Nucleus accumbens (tissue), 56 donors: ENCODE data around the gene DDX17.

Experiments used
- DNase-seq, 56 donors: peaks; one replicate each; lab custom pipeline; 2025; lab: John Stamatoyannopoulos, UW

Gene DDX17

DNA sequence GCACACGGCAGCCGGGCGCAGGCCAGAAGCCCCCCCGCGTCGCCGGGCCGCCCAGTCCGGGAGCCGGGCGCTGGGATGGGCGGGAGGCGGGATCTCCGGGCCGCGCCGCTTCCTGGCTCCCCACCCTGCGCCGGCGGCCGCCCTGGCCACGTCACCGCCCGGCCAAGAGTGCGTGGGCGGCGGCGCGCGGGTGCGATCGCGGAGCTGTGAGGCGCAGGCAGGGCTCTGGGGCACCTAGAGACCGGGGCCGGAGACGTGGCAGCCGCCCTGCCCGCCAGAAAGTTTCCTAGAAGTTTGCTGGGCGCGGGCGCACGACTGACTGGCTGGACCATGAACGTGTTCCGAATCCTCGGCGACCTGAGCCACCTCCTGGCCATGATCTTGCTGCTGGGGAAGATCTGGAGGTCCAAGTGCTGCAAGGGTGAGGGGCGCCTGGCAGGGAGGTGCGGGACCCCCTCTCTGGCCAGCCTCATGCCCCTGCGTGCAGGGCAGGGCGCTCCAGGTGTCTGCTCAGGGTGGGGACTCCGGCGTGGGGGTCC is 38.1 kb downstream of the DDX17 start, which contains the start of gene KDELR3:
KDELR3 (plus strand) TSS at position 193 of the 539 bp plus-strand sequence; CDS start at position 331, 138 bp downstream.
- DNase-seq: peak in 2 of 56 donors; percentile 23 to 44

DNA sequence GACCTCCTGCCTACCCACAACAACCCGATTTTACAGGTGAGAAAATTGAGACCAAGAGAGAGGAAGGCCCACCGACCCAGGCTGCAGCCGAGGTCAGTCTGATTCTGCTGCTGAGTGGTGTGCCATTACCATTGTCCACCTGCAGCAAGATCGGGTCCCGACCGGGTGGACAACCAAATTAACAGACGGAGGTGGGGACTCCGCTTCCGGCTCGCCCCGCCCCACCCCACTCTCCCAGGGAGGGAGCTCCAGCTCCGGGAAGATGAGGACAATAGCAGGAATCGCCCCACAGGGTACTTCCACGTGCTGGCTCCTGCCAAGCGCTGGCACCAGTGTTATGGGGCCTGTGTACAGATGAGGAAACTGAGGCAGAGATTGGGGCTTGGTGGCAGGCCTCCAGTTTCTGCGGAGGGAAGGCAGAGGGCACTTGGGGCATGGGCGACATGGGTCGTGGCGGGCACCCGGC is 38.6 kb downstream of the DDX17 start:
- no peak for DNase-seq

GRCh38 chr22:38465673-38466490 is 40.2 kb downstream of the DDX17 start:
- DNase-seq: no peak

GRCh38 chr22:38464992-38465672 is 41.0 kb downstream of the DDX17 start:
- DNase-seq: no peak

- DNase-seq: no peak
Measured at GRCh38 chr22:38462960-38463784, 42.9 kb downstream of the DDX17 start.

- DNase-seq: peak in 54 of 56 donors; percentile 12 to 85 (median 64)
Measured at GRCh38 chr22:38461414-38462081, 44.6 kb downstream of the DDX17 start.

- DNase-seq: no peak
Measured at GRCh38 chr22:38461057-38461413, 45.1 kb downstream of the DDX17 start.

DNA sequence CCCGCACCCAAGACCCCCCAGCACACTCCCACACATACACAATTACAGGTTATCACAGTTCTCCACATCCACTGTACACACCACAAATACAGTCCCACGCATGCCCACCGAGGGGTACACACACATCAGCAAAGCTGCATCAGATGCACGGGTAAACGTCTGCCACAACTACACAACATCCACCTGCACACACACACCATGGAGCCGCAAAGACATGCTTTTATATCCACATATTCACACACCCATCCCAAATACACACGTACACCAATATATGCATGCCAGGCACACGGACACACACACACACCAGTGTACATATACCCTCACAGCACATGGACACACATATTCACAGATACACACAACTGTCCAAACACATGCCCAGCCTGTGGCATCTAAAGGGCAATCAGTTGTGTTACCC is 45.7 kb downstream of the DDX17 start:
- no peak for DNase-seq

DNA sequence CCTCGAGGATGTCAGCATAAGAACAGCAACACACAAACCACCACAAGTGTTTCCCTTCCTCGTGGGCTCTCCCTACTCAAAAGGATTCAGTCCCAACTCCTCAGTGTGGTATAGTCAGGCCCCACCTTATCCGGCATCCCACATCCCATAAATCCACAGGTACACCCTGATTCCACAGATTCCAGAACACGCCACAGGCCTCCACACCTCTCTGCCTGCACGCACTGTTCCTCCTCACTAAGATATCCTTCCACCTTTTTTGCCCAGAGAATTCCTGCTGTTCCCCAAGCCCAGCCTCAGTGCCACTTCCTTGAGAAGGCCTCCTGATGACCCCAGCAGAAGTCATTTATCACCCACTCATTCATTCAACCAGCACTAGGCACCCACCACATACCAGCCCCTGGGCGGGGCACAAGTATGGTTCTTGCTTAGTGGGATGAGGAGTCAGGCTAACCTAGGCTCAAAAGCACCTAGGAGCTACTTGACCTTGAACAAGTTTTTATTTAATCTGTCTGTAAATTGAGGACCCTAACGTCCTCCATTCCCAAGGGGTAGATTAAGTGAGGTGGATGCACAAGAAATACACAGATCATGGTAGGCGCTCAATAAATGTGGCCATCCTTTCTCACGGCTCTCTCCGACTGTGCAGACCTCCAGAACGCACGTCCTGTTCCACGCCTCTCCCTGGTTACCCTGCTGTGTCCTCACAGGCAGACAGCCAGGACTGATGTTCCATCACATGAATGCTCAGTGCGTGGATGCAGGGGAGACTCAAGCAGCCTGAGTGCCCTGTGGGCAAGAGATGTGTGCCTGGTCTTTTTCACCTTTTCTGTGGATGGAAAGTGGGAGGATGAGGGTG is 49.0 kb downstream of the DDX17 start:
- no peak for DNase-seq

- DNase-seq: no peak
Measured at GRCh38 chr22:38456272-38456835, 49.8 kb downstream of the DDX17 start.

- DNase-seq: peak in 23 of 56 donors; percentile 9 to 65 (median 34)
Measured at GRCh38 chr22:38455530-38456271, 50.4 kb downstream of the DDX17 start.

DNA sequence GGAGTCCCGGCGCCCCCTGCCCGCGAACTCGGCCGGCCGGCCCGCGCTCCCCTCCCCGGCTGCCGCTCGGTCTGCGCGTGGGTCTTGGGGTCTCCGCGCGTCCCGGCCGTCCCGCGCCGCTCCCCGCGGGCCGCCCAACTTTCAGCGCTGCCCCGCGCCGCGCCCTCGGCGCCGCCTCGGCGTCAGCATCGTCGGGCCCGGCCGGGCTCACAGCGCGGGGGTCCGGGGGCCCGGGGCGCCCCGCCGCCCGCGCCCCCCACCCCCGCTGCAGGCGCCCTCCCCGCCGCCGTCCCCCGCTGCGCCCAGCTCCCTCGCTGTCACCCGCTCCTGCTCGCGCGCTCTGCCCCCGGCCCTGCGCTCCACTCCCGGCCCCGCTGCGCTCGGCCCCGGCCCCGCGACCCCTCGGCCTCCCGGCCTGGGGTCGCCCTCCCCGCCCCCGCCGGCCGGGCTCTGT is 51.0 kb downstream of the DDX17 start, which contains the start of gene KCNJ4:
KCNJ4 (minus strand) TSS at position 124 of the 454 bp plus-strand sequence. CDS start 27,067 bp downstream, outside the sequence.
- no peak for DNase-seq

DNA sequence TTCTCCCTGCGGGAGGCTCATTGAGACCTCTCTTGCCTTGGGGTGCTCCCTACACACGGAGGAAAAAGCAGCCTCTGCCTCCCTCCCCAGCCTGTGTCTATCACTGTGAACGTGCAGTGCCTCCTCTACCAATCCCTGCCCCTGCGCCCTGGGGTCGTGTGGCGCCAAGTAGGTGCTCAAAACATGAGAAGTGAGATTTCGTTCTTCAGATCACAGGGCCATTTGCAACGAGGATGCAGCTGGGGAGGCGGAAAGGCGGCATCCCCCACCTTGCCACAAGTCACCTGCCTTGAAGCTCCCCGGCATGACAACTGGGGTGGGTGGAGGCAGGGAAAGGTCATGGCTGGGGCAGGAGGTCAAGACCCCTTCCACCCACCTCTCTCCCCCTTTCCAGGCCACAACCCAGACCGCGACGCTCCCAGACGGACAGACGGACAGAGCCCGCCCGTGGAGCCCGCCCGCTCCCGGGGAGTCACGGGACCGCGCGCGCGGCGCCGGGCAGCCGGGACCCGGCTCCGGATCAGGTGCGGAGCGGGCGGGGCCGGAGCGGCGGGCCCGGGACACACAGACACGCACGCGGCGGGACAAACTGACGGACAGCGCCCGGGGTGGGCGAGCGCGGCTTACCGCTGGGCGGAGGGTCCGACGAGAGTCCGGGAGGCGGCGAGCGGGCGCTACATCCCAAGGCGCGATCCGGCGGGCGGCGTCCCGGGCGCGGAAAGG is 51.6 kb downstream of the DDX17 start:
- DNase-seq: peak in 7 of 56 donors; percentile 10 to 43 (median 23)

GRCh38 chr22:38453996-38454352 is 52.1 kb downstream of the DDX17 start:
- DNase-seq: peak in 1 of 56 donors; percentile 42

DNA sequence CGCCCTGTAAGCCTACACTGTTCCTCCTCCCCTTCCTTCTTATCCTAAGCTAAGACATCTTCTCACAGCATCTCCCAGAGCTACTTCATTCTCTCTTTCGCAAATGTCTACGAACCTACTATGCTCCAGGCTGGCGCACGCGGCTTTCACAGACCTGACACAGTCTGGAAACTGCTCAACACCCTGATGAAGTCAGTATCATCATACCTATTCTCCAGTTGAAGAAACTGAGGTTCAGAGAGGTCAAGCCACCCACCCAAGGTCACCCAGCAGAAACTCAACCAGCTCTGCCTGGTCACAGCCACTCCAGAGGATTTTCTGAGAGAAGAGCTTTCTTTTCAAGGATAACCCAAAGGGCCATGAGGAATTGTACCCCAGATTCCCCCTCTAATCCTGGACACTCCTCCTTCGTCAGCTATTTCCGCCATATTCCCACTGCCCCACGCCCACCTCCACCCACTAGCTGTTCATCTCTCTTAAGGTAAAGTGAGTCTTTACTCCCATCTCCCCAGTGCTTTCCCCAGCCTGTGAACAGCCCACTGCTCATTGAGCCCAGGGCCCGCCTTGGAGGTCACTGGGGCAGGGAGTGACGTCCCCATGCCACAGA is 52.9 kb downstream of the DDX17 start:
- peak in 1 of 56 donors; percentile 62 for DNase-seq

DNA sequence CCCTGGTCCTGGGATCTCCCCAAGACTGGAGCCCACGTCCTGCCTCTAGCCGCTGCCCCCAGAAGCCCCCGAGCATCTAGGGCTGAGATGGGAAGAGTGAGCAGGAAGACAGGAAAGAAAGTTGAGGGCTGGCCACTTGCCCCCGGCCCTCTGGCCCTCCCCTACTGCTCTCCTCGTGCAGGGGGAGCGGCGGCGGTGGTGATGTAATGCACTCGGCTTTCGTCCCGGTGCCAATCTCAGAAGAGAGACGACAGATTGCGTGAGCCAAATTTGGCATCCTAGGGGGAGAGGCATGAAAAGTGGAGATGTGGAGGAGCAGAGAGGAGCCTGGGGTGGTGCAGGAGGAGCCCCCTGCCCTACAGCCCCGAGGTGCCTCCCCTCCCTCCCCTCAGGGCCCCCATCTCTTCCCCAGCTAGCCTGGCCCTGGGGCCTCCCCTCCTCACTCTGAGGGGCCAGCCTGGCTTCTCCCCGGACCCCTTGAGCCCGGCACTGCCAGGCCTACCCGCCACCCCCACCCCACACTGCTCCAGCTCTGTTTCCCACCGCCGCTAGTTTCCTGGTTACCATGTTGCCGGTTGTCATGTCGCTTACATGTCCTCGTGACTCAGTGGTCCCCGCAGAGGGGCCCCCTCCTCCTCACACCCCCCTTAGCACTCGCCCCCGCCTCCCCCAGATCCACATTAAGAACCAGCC is 53.6 kb downstream of the DDX17 start:
- DNase-seq: peak in 36 of 56 donors; percentile 15 to 81 (median 56)
